ENCODE measurements around the gene SPRY2.

DNA sequence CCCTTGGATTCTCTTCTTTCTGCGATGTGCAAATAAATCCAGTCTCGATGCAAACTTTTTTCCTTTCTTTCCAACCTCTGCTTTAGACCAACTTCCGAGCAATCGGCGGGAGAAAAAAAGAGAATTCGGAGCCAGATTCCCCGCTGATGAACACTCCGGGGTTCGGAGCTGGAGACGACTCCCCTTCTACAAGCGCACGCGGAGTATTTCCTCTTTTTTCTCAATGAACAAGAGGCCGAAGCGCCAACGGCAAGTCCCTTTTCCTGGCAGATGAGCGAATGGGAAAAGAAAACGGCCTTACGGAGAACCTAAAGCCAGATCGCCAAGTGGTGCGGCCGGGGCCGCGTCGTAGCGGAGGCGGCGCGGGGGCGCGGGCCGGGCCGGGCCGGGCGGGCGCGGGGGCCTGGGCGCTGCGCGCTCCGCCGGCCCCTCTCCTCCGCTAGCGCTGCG lies 250 bp downstream of the SPRY2 start:
- TF ChIP-seq, protein P1, sequence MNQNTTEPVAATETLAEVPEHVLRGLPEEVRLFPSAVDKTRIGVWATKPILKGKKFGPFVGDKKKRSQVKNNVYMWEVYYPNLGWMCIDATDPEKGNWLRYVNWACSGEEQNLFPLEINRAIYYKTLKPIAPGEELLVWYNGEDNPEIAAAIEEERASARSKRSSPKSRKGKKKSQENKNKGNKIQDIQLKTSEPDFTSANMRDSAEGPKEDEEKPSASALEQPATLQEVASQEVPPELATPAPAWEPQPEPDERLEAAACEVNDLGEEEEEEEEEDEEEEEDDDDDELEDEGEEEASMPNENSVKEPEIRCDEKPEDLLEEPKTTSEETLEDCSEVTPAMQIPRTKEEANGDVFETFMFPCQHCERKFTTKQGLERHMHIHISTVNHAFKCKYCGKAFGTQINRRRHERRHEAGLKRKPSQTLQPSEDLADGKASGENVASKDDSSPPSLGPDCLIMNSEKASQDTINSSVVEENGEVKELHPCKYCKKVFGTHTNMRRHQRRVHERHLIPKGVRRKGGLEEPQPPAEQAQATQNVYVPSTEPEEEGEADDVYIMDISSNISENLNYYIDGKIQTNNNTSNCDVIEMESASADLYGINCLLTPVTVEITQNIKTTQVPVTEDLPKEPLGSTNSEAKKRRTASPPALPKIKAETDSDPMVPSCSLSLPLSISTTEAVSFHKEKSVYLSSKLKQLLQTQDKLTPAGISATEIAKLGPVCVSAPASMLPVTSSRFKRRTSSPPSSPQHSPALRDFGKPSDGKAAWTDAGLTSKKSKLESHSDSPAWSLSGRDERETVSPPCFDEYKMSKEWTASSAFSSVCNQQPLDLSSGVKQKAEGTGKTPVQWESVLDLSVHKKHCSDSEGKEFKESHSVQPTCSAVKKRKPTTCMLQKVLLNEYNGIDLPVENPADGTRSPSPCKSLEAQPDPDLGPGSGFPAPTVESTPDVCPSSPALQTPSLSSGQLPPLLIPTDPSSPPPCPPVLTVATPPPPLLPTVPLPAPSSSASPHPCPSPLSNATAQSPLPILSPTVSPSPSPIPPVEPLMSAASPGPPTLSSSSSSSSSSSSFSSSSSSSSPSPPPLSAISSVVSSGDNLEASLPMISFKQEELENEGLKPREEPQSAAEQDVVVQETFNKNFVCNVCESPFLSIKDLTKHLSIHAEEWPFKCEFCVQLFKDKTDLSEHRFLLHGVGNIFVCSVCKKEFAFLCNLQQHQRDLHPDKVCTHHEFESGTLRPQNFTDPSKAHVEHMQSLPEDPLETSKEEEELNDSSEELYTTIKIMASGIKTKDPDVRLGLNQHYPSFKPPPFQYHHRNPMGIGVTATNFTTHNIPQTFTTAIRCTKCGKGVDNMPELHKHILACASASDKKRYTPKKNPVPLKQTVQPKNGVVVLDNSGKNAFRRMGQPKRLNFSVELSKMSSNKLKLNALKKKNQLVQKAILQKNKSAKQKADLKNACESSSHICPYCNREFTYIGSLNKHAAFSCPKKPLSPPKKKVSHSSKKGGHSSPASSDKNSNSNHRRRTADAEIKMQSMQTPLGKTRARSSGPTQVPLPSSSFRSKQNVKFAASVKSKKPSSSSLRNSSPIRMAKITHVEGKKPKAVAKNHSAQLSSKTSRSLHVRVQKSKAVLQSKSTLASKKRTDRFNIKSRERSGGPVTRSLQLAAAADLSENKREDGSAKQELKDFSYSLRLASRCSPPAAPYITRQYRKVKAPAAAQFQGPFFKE (tag by site-specific recombination; IDR thresholded peaks at IDR 0.05; ENCODE audit: borderline replicate concordance): no peak
- TF ChIP-seq ZSCAN30 (tag by site-specific recombination; IDR thresholded peaks at IDR 0.05) (no peak), ZFP37 (tag by site-specific recombination; IDR thresholded peaks at IDR 0.05) (no peak), BCL11A (tag by site-specific recombination; IDR thresholded peaks at IDR 0.05; ENCODE audit: low read depth) (no peak), ZNF155 (tag by site-specific recombination; IDR thresholded peaks at IDR 0.05) (no peak)
- TF ChIP-seq, protein P2, sequence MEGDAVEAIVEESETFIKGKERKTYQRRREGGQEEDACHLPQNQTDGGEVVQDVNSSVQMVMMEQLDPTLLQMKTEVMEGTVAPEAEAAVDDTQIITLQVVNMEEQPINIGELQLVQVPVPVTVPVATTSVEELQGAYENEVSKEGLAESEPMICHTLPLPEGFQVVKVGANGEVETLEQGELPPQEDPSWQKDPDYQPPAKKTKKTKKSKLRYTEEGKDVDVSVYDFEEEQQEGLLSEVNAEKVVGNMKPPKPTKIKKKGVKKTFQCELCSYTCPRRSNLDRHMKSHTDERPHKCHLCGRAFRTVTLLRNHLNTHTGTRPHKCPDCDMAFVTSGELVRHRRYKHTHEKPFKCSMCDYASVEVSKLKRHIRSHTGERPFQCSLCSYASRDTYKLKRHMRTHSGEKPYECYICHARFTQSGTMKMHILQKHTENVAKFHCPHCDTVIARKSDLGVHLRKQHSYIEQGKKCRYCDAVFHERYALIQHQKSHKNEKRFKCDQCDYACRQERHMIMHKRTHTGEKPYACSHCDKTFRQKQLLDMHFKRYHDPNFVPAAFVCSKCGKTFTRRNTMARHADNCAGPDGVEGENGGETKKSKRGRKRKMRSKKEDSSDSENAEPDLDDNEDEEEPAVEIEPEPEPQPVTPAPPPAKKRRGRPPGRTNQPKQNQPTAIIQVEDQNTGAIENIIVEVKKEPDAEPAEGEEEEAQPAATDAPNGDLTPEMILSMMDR (tag by site-specific recombination; IDR thresholded peaks at IDR 0.05): no peak
